Purkinje cell (primary cell): ENCODE data around the gene ALKBH2. TPM values are rescaled to one million over a fixed set of nuclear protein-coding genes. Genes with fewer than 3 reads are reported as not detected.

Source experiments
- polyA plus RNA-seq: library from polyadenylated mRNA; unstranded; fragments of >200 nt; fragmentation: Nextera tagmentation; gene quantifications from 2 replicates; pipeline ENCODE4 v1.2.1, GENCODE V29; 2014

ALKBH2 gene
- 4.3 and 5.4 TPM in 2 replicates for polyA plus RNA-seq

DNA sequence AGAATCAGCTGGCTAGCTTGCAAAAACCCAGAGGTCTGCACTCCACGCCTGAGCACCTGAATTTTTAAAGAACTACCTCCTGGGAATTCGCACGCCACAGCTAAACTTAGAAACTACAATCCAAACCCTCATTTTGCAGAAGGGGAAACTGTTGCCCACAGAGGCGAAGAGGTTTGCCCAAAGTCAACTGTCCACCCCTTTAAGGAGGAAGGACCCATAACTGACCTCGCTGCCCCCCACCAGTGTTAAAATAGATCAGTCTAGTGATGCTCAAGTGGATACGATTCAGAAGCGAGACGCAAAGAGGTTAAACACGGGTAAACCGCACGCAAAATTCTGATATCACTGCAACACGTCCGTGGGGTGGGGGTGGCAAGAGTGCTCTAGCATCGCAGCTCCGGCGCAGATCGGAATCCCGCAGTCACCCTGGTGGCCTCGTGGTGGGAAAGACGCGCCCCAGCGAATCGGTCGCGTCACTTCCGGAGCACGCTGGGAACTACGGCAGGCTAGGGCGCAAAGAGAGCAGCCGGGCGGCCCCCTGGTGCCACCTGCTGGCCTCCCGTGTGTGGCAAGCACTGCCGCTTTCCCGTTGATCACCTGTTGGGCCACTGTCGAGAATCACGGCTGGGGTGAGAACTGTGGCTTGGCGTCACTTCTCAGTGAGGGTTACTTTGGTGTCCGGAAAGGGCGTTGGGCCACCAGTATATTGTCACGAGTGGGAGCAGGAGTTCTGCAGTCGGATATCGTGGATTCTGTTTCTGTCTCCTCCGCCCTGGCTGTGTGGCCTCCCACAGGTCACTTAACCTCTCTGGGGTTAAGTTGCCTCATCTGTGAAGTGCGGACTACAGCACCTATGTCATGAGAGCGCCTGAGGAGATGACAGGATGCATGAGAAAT lies at the start of gene ALKBH2:
Gene ALKBH2 (minus strand): TSS at position 451 of the 897 bp plus-strand sequence. CDS start 686 bp downstream, outside the sequence.

GRCh38 chr12:109115758-109116610 lies 22.7 kb upstream of the ALKBH2 start, which contains the start of gene ACACB:
Gene ACACB (plus strand): TSS chr12:109116587. CDS start chr12:109139406, 22,819 bp downstream.

DNA sequence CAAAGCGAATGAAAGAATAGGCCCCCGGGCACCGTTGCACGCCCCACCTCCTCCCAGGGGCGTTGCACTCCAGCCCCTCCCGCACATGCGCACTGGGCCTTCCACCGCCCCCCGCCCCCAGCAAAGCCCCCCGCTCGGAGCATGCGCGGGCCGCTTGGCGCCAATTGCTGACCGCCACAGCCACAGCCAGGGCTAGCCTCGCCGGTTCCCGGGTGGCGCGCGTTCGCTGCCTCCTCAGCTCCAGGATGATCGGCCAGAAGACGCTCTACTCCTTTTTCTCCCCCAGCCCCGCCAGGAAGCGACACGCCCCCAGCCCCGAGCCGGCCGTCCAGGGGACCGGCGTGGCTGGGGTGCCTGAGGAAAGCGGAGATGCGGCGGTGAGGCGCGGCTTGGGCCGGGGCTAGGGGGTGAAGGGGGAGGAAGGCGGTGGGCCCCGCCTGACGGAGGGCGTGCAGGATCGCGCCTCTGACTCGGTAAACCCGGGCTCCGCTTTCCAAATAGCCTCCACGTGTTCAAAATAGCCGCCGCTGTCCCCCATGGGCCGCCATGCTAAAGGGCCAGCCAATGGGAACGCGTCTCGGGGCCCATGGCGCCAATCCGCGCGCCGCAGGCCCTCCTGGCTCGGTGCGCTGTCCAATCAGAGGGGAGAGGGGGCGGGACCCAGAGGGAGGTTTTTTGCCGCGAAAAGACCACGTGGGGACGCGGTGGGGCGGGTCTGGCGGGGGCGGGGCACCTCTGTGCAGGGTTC lies 4.3 kb upstream of the ALKBH2 start, which contains the start of gene UNG:
Gene UNG (plus strand): TSS at position 163 of the 748 bp plus-strand sequence. CDS start 83 bp downstream, at position 246.

GRCh38 chr12:109052414-109053323 lies 40.6 kb downstream of the ALKBH2 start, which contains the start of gene USP30:
Gene USP30 (plus strand): TSS chr12:109052576. CDS start chr12:109052679, 103 bp downstream.

Other genes starting within 250 kb of the ALKBH2 start
- 0.14 and 2.8 TPM in 2 replicates for gene SSH1, start 235.9 kb downstream of the ALKBH2 start, polyA plus RNA-seq
- gene DAO, start 213.4 kb downstream of the ALKBH2 start, polyA plus RNA-seq: 35.0 and 35.5 TPM in 2 replicates
- gene SVOP, start 72.4 kb downstream of the ALKBH2 start, polyA plus RNA-seq: 2.7 and 6.5 TPM in 2 replicates
- 14.0 and 14.3 TPM in 2 replicates for gene USP30, start 40.9 kb downstream of the ALKBH2 start, polyA plus RNA-seq
- gene UNG, start 4.1 kb upstream of the ALKBH2 start, polyA plus RNA-seq: 4.8 and 5.2 TPM in 2 replicates
- gene ACACB, start 23.1 kb upstream of the ALKBH2 start, polyA plus RNA-seq: 0.40 and 2.9 TPM in 2 replicates
- gene FOXN4, start 215.8 kb upstream of the ALKBH2 start, polyA plus RNA-seq: 0.40 TPM in 1 of 2 replicates, not detected in the other